ENCODE data around the gene FZD7. TPM values are rescaled to one million over a fixed set of nuclear protein-coding genes. Genes with fewer than 3 reads are reported as not detected.

The FZD7 gene
- total RNA-seq, 1 experiment from 2014 or later: 302 TPM

DNA sequence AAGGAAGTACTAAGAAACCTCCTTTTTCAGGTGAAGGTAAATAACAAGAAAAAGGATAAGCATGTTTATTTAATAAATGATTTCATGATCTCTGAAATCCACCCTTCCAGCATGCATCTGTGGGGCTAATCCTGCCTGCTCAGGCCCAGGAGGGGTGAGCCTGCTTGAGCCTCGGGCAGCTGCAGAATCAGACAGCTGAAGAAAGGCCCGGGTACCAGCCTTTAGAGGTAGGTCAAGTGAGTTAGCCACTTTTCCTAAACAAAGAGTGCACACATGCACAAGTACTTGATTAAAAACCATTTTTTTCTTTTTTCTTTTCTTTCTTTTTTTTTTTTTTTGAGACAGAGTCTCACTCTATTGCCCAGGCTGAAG lies 25.7 kb upstream of the FZD7 start:
- Histone ChIP-seq H2AFZ (ENCODE audit: low read length) (no peak overlapping the region), H4K5ac (ENCODE audit: insufficient read length, low read depth, low read length) (no peak overlapping the region), H3K4me1 (ENCODE audit: insufficient read depth, low read length) (peaks cover 12% of the 10 kb centered on the region; the same call in 1 of the 2 replicates), H2BK12ac (ENCODE audit: insufficient read length, low read depth, low read length) (no peak overlapping the region), H2BK5ac (ENCODE audit: insufficient read length, low read length) (no peak overlapping the region), H3K27me3 (ENCODE audit: insufficient read depth, low read length) (no peaks in the 10 kb centered on the region), H2BK20ac (ENCODE audit: low read depth, low read length, poor library complexity, severe bottlenecking) (peak overlapping the region; percentile 12), H3K14ac (ENCODE audit: insufficient read depth, low read length) (no peak overlapping the region), H2AK5ac (ENCODE audit: insufficient read length, low read length) (no peak overlapping the region), H2BK120ac (ENCODE audit: low read depth, low read length, poor library complexity, severe bottlenecking) (no peak overlapping the region), H3K27ac (ENCODE audit: insufficient read length, low read depth, low read length) (no peak overlapping the region), H3K9me3 (ENCODE audit: control insufficient read depth, low read depth, low read length) (no peaks in the 10 kb centered on the region), H4K8ac (replicated peaks; ENCODE audit: insufficient read length, low read depth, low read length) (no peak overlapping the region), H3K4me2 (ENCODE audit: insufficient read depth, insufficient read length, low read length) (no peak overlapping the region), H3K56ac (ENCODE audit: insufficient read length, low read depth, low read length) (no peak overlapping the region), H3K9ac (ENCODE audit: extremely low read depth, insufficient read length, low read length) (no peak overlapping the region), H3K23ac (ENCODE audit: insufficient read length, low read depth, low read length) (no peak overlapping the region), H3K4ac (ENCODE audit: low read depth, low read length) (no peak overlapping the region), H2BK15ac (ENCODE audit: low read depth, low read length) (no peak overlapping the region), H4K20me1 (ENCODE audit: control insufficient read depth, insufficient read depth, insufficient read length) (no peaks in the 10 kb centered on the region), H3K23me2 (ENCODE audit: insufficient read length, low read depth, low read length, poor library complexity, severe bottlenecking) (no peaks in the 10 kb centered on the region), H3K79me2 (ENCODE audit: insufficient read depth, low read length) (no peaks in the 10 kb centered on the region), H3T11ph (ENCODE audit: low read length) (no peak overlapping the region), H4K91ac (ENCODE audit: insufficient read length, low read depth, low read length) (no peak overlapping the region), H3K18ac (ENCODE audit: insufficient read length, low read depth, low read length) (no peak overlapping the region), H3K79me1 (ENCODE audit: insufficient read depth, low read depth, low read length, poor library complexity, severe bottlenecking) (no peaks in the 10 kb centered on the region)
- WGBS (ENCODE audit: extremely low coverage, insufficient read length, low lambda C conversion rate): no CpG with 5 or more reads among the region's 2 CpGs
- no peak for DNase-seq
- Mint-ChIP-seq H3K4me3 (no peak overlapping the region), H3K27me3 (ENCODE audit: low read depth) (no peaks in the 10 kb centered on the region), H3K36me3 (ENCODE audit: insufficient read depth in 1 of 3, low read depth in 3 of 3) (no peaks in the 10 kb centered on the region), H3K9me3 (no peaks in the 10 kb centered on the region), H3K27ac (no peak overlapping the region), H3K4me1 (peaks cover 21% of the 10 kb centered on the region in 2 experiments)
- TF ChIP-seq, protein P1, sequence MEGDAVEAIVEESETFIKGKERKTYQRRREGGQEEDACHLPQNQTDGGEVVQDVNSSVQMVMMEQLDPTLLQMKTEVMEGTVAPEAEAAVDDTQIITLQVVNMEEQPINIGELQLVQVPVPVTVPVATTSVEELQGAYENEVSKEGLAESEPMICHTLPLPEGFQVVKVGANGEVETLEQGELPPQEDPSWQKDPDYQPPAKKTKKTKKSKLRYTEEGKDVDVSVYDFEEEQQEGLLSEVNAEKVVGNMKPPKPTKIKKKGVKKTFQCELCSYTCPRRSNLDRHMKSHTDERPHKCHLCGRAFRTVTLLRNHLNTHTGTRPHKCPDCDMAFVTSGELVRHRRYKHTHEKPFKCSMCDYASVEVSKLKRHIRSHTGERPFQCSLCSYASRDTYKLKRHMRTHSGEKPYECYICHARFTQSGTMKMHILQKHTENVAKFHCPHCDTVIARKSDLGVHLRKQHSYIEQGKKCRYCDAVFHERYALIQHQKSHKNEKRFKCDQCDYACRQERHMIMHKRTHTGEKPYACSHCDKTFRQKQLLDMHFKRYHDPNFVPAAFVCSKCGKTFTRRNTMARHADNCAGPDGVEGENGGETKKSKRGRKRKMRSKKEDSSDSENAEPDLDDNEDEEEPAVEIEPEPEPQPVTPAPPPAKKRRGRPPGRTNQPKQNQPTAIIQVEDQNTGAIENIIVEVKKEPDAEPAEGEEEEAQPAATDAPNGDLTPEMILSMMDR (conservative IDR thresholded peaks at IDR 0.05): no peak

All from H9 (cell line).